Esophagus squamous epithelium (tissue), 4 donors: ENCODE measurements around the gene IDUA.

Source experiments
- POLR2A ChIP-seq, 4 donors: fragments of 450-650 bp; IDR thresholded peaks; one replicate each; pipeline ENCODE4 v1.6.1; 2017; ENCODE audit warnings: antibody characterized with exemption in 4 of 4, mild to moderate bottlenecking in 4 of 4, moderate library complexity in 3 of 4
- TF ChIP-seq, protein P1 (sequence below), 6 experiments: fragments of 450-650 bp in 4 of 6; fragments of 200-600 bp in 2 of 6; sonication (generic) in 2 of 6; IDR thresholded peaks; one replicate each; pipeline ENCODE4 v1.5.1; 2016 to 2019; ENCODE audit warnings: antibody characterized with exemption in 6 of 6, mild to moderate bottlenecking in 4 of 6, moderate library complexity in 4 of 6

DNA sequence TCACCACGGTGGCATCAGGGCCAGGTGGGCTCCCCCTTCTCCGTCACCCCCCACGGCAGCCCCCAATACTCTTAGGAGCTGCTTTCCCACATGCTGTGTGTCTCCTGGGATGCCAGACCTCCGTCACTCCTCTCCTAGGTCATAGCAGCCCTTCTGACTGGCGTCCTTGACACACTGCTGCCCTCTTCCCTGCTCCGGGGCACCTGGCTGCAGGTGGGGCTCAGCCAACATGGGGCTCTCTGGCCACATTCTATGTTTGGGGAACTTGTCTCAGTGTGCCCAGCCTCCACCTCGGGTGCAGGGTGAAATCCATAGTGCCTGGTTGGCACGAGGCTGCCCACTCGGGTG lies 40.8 kb upstream of the IDUA start:
- TF ChIP-seq POLR2A (IDR thresholded peaks at IDR 0.05): no peak
- TF ChIP-seq, protein P1, sequence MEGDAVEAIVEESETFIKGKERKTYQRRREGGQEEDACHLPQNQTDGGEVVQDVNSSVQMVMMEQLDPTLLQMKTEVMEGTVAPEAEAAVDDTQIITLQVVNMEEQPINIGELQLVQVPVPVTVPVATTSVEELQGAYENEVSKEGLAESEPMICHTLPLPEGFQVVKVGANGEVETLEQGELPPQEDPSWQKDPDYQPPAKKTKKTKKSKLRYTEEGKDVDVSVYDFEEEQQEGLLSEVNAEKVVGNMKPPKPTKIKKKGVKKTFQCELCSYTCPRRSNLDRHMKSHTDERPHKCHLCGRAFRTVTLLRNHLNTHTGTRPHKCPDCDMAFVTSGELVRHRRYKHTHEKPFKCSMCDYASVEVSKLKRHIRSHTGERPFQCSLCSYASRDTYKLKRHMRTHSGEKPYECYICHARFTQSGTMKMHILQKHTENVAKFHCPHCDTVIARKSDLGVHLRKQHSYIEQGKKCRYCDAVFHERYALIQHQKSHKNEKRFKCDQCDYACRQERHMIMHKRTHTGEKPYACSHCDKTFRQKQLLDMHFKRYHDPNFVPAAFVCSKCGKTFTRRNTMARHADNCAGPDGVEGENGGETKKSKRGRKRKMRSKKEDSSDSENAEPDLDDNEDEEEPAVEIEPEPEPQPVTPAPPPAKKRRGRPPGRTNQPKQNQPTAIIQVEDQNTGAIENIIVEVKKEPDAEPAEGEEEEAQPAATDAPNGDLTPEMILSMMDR (IDR thresholded peaks at IDR 0.05): no peak
